DMS153 treated with DMSO at 0.1 percent for 48 hours (cell line): ENCODE data around the gene DCT.
"Not testable (repeated sequence)": the region's sequence is repeated elsewhere in the genome, so short reads cannot be mapped to it uniquely, and the experiment has no call there.

Experiments used
- DNase-seq: peaks from one replicate; lab custom pipeline; 2025; ENCODE audit not compliant: unreplicated experiment; lab: John Stamatoyannopoulos, UW

Gene DCT

DNA sequence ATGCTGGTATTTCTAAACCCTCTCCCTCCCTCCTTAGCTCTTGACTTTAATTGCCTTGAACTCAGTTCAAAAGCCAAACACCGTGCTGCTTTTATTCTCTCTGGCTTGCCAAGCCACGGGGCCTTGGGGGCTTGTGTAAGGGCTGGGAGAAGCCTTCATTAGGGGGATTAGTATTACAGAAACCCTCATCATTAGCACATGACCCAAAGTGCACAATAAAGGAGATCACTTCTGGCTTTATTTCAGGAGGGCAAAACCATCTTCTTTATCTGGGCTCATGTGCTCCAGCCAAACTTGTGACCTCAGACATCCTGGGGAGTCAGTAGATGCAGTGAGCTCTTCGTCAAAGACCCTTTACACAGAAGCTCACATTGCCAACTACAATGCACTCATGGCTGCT is at the start of gene DCT:
Gene DCT, minus strand, starts transcription at position 67 of the 400 bp plus-strand sequence. CDS start 427 bp downstream, outside the sequence.
- no peak for DNase-seq

DNA sequence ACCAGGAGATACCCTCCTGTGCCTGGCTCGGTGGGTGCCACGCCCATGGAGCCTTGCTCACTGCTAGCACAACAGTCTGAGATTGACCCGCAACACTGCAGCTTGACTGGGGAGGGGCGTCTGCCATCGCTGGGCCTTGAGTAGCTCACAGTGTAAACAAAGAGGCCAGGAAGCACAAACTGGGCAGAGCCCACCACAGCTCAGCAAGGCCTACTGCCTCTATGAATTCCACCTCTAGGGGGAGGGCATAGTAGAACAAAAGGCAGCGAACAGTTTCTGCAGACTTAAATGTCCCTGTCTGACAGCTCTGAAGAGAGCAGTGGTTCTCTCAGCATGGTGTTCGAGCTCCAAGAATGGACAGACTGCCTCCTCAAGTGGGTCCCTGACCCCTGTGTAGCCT is 47.5 kb upstream of the DCT start:
- not testable (repeated sequence) for DNase-seq

DNA sequence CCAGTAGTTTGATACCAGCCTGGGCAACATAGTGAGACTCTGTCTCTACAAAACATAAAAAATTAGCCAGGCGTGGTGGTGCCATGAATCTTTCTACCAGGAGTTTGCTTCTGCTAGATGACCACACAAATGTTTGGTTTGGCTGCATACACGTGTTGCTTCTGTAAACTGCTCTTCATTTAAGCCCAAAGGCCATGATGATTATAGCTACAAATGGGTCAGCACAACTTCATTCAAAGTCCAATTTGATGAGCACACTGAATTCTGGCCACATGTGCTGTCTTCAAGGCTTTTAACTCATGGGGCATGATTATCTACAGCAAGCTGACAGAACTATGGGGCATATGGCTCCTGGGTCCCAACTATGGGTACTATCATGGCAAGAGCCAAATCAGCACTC is 46.3 kb upstream of the DCT start:
- DNase-seq = no peak

DNA sequence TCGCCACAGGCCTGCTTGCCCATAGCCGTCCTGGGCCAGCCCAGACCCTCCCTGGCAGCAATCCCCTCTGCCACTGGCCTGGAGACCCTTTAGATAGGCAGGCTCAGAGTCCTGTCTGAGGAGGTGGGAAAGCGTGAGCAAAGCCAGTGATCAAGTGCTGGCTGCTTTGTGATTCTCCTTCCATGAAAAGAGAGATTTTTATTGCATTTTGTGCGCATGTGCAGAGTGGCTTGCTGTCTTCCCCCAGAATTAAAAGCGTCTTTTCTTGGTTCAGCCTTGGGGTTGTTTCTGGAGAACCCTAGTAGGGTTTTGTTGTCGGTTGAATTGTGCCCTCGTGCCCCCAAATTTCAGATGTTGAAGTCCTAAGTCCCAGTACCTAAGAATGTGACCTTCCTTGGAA is 44.9 kb upstream of the DCT start:
- DNase-seq = no peak

DNA sequence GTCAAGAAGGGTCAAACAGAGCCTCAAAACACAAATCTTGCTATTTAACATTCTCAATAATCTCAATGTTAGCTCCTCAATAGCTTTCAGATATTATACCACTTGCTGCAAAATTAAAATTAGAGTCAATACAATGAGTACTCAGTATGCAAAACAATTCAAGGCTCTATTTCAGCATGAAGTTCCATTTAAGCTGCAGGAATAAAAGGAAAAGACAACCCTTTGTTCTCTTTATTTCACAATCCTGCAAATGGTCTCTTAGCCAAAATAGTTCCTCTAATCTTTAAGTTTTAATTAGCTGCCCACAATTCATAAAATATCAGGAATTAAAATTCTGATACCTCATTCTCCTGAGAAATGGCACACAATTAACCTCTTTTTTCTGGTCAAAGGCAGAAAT is 40.5 kb upstream of the DCT start:
- DNase-seq = no peak

DNA sequence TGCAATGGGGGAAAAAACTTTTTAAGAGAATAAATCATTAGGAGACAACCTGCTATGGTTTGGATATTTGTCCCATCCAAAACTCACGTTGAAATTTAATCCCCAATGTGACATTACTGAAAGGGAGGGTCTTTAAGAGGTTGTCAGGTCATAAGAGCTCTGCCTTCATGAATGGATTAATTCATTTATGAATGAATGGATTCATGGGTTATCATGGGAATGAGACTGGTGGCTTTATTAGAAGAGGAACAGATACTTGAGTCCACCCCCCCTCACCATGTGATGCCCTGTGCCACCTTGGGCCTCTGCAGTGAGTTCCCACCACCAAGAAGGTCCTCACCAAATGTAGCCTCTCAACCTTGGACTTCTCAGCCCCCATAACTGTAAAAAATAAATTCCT is 37.0 kb upstream of the DCT start:
- no peak for DNase-seq

DNA sequence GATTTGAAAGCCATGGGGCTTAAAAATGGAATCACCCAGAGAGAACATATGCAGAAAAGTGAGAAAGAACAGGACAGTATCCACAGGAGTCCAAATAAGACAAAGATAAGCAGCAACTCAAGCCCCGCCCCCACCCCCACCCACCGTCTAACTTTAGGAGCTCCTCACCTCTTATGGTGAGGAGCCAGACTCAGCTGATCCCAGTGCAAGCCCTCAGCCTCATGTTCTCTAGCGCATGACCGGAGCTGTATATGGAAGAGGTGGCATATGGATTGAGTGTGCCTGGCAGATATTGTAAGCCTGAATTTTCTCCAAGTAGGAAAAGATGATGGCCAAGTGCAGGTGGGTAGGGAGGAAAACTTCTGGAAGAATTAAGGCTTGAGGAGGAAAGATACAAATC is 36.4 kb upstream of the DCT start:
- DNase-seq = no peak

DNA sequence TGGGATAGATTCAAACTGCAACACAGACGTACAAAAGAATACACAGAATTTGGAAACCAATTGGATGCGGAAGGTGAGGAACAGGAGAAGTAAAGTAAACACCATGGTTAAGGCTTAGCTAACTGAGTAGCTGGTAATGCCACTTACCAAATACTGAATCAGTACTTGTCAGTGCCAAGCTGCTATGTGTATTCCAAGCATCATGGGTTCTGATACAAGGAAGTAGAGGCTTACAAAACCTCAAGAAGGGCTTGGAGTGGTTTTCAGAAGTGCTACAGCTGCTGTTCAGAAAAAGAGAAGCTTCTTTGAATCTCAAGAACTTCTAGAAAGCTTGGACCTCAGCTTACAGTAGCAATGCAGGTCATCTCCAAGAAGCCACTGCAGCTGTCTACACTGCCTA is 35.9 kb upstream of the DCT start:
- no peak for DNase-seq

DNA sequence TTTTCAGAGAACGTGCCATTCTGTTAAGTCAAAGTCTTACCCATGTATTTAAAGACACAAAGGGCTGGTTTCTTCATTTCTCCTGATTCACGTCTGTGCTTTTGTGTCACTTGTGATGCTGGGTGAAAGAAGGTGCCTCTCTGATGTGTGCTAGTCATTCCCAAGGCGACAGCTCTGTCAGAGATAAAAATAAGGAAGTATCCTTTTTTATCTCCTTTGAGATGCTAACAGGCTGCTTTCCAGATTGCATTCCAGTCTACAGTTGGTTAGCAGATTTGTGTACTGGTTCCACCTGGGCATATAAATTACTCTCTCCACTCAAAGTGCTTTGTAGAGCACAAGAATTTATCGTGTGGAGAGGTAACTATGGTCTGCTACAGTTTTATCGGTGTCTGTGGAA is 33.5 kb upstream of the DCT start:
- DNase-seq = no peak

DNA sequence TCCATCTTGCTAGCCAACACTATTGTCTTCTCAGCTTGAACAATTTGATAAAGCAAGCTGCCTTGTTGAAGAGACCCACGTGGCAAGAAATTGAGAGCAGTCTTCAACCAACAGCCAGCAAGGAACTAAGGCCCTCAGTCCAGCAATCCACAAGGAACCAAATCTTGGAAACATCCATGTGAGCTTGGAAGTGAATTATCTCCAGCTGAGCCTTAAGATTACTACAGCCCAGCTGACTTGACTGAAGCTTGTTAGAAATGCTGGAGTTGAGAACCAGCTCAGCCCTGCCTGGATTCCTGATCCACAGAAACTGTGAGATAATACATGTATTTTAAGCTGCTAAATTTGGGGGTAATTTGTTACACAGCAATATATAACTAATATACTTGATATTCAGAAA is 26.2 kb upstream of the DCT start:
- no peak for DNase-seq

DNA sequence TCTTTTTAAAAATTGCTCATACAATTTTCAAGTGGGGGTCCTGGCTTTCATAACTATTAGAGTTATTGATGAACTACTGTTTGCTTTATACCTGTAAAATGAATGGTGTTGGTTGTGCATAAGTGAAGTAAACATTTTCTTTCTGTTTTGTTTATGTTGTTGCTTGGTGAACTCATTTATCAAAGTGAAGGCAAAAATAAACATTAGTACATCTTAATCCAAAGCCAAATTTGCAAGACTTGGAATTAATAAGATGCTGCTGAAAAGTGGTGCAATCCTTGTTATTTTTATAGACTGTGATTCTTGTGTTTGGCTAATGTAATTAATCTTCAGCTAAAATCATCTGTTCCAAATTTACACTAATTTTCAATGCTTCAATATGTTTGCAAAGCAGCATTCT is 24.4 kb upstream of the DCT start:
- no peak for DNase-seq

DNA sequence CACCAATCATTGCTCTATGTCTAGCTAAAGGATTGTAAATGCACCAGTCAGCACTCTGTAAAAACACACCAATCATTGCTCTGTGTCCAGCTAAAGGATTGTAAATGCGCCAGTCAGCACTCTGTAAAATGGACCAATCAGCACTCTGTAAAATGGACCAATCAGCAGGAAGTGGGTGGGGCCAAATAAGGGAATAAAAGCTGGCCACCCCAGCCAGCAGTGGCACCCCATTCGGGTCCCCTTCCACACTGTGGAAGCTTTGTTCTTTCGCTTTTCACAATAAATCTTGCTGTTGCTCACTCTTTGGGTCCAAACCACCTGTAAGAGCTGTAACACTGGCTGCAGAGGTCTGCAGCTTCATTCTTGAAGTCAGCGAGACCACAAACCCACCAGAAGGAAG is 19.3 kb upstream of the DCT start:
- not testable (repeated sequence) for DNase-seq

DNA sequence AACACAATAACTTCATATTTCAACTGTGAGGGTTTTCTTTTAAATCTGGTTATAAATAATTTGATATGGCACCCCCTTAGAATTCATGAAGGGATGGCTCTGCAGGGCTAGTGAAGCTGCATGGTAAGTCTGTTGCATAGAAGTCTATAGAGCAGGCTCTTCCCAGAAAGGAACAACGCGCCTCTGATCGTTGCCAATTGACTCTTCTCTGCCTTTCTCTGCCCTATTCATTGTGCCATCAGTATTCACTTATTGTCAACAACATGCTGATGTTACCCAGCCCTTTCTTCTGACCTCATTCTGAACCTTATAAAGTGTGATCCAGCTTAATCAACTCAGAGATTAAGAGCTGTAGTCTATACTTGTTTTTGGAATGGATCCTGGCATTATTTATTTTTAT is 16.3 kb upstream of the DCT start:
- DNase-seq = no peak

DNA sequence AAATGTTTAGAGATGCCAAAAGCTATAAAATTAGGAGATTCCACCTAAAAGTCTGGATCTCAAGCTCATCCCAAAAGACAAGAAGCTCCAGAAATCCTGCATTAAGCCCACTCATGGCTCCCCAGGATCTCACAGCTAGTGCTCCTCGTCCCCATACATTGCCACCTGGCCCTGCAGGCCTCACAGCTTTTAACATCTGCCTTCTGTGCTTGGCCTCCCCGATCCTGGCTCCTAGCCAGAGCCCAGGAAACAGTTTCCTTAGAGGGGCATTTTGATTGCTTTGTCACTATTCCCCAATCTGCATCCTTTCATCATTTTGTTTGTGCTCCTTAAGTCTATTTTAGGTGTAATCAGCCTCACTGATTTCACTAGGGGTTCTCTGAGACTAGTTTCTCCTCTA is 14.5 kb upstream of the DCT start:
- peak; percentile 20 for DNase-seq

DNA sequence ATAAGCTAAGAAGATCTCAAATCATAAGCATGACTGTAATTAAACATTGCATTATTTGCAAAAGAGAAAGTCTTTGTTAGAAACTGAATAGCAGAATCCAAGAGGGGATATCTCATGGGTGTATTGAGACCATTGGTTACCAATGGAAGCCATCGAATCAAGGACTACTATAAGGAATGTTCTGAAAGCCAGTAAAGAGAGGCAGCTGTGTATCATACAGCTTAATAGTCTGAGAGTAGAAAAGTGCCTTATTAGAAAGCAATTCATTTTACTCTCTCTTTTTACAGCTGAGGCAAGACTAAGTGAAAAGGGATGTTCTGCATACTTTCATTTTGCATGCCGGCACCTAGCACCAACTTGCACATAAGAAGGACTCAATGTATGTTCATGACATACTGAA is 7.6 kb upstream of the DCT start:
- no peak for DNase-seq

DNA sequence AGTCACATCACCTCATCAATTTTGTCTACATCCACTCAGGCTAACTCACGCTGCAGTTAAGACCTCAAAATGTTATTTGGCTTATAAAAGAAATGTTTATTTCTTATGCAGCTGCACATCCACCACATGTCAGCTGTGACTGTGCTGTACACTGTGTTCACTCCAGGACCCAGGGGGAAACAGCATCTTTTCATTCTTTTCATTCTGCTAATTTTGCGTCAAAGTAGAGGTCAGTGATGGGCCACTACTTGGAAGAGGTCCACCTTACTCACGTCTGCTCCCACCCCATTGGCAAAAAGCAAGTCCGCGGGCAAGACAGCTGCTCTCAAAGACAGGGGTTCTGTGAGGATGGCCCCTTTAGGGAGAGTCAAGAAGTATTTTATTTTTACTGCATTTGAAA is 4.5 kb upstream of the DCT start:
- DNase-seq = no peak

DNA sequence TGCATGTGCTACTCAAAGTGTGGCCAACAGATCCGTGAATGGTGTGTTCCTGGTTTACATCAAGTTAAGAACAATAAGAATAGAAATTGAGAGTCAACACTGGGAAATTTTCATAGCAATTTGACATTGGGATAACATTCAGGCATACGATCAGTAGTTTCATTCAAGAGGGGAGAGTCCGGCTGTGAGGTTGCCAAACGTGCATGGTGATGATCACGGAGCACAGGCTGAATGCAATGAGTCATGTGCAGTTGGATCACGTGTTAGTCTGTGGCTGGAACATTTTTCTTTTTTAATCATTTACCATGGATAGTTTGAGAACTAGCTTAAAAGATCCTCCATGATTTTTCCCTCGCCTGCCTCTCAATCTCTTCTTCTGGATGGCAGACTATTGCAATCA is 2.5 kb upstream of the DCT start:
- DNase-seq = no peak

DNA sequence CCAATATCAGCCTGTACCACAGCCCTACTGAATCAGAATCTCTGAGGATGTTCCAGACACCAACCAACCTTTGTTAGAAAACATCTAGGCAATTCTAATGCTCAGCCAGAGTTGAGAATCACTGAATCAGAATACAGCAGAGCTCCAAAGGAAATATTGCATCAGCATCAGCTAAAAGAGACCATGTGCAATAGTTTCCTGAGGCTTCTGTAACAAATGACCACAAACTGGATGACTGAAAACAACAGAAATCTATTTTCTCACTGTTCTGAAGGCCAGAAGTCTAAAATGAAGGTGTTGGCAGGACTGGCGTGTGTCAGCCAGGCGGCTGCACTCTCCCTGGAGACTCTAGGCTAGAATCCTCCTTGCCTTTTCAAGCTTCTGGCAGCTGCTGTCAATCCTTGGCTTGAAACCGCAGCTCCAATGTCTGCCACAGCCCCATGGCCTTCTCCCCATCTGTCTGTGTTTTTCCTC is 1.2 kb upstream of the DCT start:
- DNase-seq = no peak

DNA sequence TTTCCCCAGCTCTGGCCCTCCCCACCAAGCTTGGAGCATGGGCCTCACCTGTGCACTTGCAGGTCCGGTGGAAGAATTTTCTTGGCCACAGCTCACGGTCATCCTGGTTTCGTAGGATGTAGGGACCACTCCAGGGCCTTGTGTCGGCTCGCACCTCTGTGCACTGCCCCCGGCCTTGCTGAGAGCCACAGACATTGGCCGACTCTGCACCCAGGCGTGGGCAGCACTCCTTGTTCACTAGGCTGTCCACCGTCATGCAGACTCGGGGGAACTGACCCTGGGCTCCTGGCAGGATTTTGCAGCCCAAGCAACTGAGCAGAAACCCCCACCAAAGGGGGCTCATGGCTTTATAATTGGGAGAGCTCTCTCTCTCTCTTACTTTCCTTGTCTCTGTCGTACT is 569 bp downstream of the DCT start:
- DNase-seq = no peak

DNA sequence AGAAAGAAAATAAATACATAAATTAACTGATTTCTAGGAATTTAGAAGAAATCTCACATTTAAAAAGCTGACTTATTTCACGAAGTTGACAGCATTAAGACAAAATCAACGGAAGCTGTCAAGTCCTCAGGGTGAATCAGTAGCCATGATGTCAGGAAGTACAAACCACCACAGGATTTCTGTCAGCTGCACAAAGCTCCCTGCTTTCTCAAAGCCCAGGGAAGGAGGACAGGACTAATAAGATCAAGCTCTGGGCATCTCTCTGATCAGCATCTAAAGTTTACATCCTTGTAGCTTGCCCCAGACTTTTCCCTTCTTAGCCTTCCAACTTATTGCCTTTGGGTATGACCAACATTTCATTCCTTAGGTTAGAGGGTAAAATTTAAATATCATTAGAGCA is 9.4 kb downstream of the DCT start:
- DNase-seq = no peak

DNA sequence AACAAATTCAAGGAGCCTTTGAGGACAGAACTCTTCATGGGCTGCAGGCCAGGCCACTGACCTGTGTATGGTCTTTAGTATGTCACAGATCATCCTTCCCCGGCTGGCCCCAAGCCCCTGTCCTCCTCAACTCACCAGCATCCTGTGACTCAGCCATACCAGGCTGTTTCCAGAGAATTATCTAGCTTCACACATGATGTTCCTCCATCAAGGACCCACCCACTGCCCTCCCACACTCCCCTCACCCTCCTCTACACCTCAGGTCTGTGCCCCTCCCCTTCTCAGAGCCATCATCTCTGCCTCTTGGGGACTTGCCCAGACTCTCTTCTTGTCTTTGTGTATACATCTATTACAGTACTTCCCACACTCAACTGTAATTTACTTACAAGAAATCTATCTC is 14.7 kb downstream of the DCT start:
- no peak for DNase-seq

DNA sequence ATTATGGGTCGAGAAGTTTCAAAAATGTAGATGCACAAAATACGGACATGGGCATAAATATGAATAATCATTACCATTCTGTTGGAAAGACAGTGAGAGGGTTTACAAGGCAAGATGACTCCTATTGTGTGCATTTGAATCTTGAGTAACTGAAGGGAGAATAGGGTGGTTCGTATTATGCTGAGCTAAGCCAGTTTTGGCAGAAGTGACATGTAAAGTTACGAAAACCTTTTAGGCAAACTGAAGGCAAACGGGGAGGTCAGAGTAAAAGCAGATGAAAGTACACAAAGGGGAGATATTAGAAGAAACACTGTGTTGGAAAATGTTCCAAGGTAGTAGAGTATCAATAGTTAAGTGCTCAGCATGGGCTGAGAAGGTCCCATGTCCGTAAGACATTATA is 16.8 kb downstream of the DCT start:
- DNase-seq = no peak

DNA sequence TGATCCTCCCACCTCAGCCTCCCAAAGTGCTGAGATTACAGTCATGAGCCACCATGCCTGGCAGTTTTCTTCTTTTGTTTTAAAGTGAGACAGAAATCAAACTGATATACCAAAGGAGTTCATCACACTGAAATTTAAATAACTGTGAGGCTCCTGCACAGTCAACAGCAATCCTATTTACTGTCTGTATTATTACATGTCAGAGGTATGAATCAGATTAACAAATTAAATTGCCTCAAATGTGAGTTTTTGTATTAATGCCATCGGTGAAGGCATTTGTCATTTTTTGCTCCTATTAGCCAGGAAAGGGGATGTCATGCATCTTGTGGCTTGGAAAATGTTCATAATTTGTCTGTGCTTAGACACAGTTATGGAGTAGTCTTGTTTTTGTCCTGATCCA is 20.4 kb downstream of the DCT start:
- DNase-seq = no peak

DNA sequence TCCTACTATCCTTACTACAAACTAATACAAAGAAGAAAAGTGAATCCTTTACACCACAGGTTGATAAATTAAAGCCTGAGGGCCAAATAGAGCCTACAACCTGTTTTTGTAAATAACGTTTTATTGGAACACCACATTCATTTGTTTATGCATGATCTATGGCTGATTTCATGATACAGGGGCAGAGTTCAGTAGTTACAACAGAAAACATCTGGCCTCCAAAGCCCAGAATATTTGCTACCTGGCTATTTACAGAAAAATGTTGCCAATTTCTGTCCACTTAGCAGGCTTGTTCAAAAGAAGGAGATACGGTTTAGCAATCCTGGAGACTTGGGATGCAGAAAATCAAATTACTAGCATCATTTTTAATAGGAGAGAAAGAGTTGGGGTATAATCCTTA is 24.1 kb downstream of the DCT start:
- no peak for DNase-seq
